ENCODE results near the gene CDR2L. TPM values are rescaled to one million over a fixed set of nuclear protein-coding genes. Genes with fewer than 3 reads are reported as not detected.
"Not testable (repeated sequence)": the region's sequence is repeated elsewhere in the genome, so short reads cannot be mapped to it uniquely, and the experiment has no call there.

Gene CDR2L
- total RNA-seq, 1 donor from 2014 or later, result 22.8 TPM

DNA sequence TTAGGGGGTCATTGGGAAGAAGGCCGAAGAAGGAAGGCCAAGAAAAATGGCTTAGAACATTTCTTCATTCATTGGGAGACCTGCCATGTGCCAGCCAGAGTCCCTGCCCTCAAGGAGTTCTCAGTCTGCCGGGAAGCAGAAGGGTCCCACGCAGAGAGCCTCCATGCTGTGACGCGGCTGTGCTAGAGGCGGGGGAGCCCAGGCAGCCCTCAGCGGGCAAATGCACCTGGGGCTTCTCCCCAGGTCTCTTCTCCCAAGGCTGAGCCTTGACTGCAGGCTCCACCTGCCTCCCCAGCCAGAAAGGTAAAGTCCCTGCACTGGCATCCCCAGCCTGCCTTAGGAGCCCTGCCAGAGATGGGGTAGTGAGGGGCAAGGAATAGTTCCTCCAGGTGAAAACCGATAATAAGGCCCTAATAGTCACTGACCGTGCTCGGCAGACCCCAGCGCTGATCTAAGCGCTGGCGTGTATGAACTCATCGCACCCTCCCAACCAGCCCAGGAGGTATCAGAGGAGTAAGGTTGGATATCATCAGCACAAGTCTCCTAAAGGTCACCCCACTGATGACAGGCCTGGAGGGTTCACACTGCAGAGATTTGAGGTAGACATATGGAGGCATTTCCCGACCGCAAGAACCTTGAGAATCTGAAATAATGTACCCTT, 6.0 kb upstream of the CDR2L start:
- Mint-ChIP-seq H3K27ac (peak overlapping the region; percentile 81), H3K4me3 (peak overlapping the region; percentile 81), H3K27me3 (ENCODE audit: low read depth) (peaks cover 3% of the 10 kb centered on the region), H3K4me1 (peaks cover 8% of the 10 kb centered on the region), H3K9me3 (no peaks in the 10 kb centered on the region), H3K36me3 (no peaks in the 10 kb centered on the region)
- TF ChIP-seq, protein P1, sequence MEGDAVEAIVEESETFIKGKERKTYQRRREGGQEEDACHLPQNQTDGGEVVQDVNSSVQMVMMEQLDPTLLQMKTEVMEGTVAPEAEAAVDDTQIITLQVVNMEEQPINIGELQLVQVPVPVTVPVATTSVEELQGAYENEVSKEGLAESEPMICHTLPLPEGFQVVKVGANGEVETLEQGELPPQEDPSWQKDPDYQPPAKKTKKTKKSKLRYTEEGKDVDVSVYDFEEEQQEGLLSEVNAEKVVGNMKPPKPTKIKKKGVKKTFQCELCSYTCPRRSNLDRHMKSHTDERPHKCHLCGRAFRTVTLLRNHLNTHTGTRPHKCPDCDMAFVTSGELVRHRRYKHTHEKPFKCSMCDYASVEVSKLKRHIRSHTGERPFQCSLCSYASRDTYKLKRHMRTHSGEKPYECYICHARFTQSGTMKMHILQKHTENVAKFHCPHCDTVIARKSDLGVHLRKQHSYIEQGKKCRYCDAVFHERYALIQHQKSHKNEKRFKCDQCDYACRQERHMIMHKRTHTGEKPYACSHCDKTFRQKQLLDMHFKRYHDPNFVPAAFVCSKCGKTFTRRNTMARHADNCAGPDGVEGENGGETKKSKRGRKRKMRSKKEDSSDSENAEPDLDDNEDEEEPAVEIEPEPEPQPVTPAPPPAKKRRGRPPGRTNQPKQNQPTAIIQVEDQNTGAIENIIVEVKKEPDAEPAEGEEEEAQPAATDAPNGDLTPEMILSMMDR (IDR thresholded peaks at IDR 0.05; ENCODE audit: unreplicated experiment), result no peak
- no peak for DNase-seq (ENCODE audit: low spot score in 2 of 2, unreplicated experiment in 2 of 2)

DNA sequence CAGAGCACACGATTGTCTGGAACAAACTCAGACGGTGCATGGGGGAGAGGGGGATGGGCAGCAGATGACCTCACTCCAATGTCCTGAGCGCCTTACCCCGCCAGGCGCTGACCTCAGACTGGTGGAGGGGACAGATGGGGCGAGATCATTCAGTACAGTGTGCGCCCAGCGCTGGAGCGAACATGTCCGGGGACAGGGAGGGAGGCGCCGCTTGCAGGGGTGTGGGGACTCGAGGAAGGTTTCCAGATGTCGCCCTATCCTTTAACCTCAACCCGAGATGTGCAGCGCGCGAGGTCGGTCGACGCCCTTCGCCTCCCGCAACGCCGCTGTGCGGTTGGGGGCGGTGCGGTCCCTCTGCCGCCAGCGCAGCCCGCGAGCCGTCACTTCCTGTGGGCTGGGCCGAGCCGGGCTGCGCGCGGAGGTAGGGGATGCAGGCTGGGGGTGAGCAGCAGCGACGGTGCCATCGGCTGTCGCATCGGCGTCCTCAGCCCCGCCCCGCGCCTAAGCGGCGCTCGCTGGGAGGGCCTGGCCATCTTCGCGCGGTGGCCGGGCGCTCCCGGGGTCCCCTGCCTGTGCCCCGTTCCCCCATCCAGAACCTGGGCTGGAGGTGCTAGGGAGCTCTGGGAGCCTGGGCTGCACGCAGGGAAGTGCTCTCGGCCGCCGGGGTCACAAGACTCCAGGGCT, 5.3 kb upstream of the CDR2L start:
- peak overlapping the region; percentile 81 for H3K4me3 Mint-ChIP-seq
- H3K27me3 Mint-ChIP-seq (ENCODE audit: low read depth), result peaks cover 3% of the 10 kb centered on the region
- DNase-seq (ENCODE audit: low spot score in 2 of 2, unreplicated experiment in 2 of 2), result peak; percentile 58 to 75
- H3K36me3 Mint-ChIP-seq, result no peaks in the 10 kb centered on the region
- peak overlapping the region; percentile 81 for H3K27ac Mint-ChIP-seq
- no peaks in the 10 kb centered on the region for H3K9me3 Mint-ChIP-seq
- TF ChIP-seq, protein P1 (IDR thresholded peaks at IDR 0.05; ENCODE audit: unreplicated experiment), result no peak
- peaks cover 10% of the 10 kb centered on the region for H3K4me1 Mint-ChIP-seq

DNA sequence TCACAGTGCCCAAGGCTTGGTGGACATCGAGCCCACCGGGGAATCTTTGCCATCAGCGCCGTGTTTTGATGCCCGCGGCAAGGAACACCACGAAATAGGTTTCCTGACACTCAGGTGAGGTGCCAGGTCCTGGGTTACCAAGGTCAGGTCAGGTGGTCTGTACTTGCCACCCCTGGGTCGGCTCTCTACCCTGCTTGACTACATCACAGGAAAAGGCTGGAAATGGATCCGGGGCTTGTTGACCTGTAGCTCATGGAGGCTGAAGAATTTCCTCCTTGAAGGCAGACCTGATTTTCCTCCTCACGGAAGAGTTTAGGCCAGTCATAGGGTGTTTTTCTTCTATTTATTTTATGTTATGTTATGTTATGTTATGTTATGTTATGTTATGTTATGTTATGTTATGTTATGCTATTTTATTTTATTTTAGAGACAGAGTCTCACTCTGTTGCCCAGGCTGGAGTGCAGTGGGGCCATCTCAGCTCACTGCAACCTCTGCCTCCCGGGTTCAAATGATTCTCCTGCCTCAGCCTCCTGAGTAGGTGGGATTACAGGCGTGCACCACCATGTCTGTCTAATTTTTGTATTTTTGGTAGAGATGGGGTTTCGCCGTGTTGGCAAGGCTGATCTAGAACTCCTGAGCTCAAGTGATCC, 4.6 kb upstream of the CDR2L start:
- DNase-seq (ENCODE audit: low spot score in 2 of 2, unreplicated experiment in 2 of 2); H3K27me3 Mint-ChIP-seq (ENCODE audit: low read depth); H3K36me3 Mint-ChIP-seq; H3K27ac Mint-ChIP-seq; H3K9me3 Mint-ChIP-seq: not testable (repeated sequence)
- Mint-ChIP-seq H3K4me3 (peak overlapping the region; percentile 81), H3K4me1 (peaks cover 12% of the 10 kb centered on the region)

DNA sequence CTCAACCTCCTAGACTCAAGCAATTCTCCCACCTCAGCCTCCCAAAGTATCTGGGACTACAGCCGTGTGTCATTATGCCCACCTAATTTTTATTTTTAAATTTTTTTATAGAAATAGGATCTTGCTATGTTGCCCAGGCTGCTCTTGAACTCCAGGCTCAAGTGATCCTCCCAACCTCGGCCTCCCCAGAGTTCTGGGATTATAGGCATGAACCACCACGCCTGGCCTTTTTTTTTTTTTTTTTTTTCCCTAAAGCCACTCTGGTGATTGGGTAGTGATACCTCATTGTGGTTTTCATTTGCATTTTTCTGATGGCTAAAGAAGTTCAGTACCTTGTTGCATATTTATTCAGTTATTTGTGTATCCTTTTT, 1.2 kb upstream of the CDR2L start:
- no peak overlapping the region for H3K4me3 Mint-ChIP-seq
- no peak for DNase-seq (ENCODE audit: low spot score in 2 of 2, unreplicated experiment in 2 of 2)
- no peaks in the 10 kb centered on the region for H3K27me3 Mint-ChIP-seq (ENCODE audit: low read depth)
- no peak overlapping the region for H3K27ac Mint-ChIP-seq
- no peaks in the 10 kb centered on the region for H3K36me3 Mint-ChIP-seq
- TF ChIP-seq, protein P1 (IDR thresholded peaks at IDR 0.05; ENCODE audit: unreplicated experiment), result no peak
- H3K4me1 Mint-ChIP-seq, result peaks cover 20% of the 10 kb centered on the region
- H3K9me3 Mint-ChIP-seq, result no peaks in the 10 kb centered on the region

DNA sequence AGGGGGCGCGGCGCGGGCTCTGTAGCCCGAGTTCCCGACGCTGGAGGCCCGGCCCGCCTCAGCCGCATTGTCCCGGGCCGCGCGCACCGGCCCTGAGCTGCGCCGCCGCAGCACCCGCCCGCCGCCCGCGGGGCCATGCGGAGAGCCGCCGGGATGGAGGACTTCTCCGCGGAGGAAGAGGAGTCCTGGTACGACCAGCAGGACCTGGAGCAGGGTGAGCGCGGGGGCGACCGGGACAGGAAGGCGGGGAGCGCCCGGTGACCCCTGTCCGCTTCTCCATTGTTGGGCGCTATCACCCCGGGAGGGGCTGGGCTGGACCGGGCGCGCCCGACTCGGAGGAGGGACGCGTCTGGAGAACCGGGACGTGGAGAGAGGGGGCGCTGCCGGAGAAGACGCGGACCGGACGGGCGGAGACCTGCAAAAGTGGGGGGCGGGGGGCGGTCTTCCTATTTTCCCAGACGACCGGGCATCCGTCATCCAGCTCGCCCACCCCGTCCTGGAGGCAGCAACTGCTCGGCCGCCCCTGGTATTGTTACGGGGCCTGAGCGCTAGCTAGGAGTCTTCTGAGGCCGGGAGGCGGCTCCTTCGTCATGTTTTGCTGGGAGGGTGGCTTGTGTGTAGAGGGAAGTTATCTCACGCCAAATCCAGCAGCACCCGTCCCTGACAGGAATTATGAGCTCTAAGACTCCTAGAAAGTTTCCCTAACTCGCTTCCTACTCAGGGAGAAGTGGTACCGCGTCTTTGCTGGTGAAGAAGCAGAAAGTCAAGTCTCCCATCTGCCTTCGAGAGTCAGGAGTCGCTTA, 678 bp downstream of the CDR2L start:
- peaks cover 31% of the 10 kb centered on the region for H3K4me1 Mint-ChIP-seq
- TF ChIP-seq, protein P1 (IDR thresholded peaks at IDR 0.05; ENCODE audit: unreplicated experiment), result no peak
- peak; percentile 69 to 76 for DNase-seq (ENCODE audit: low spot score in 2 of 2, unreplicated experiment in 2 of 2)

More for the DNA sequence above, 678 bp downstream of the CDR2L start:
- peak overlapping the region; percentile 94 for H3K27ac Mint-ChIP-seq
- H3K9me3 Mint-ChIP-seq, result no peaks in the 10 kb centered on the region
- no peaks in the 10 kb centered on the region for H3K27me3 Mint-ChIP-seq (ENCODE audit: low read depth)
- H3K36me3 Mint-ChIP-seq, result no peaks in the 10 kb centered on the region
- H3K4me3 Mint-ChIP-seq, result peak overlapping the region; percentile 85
